ENCODE data around the gene TP53. TPM values are rescaled to one million over a fixed set of nuclear protein-coding genes. Genes with fewer than 3 reads are reported as not detected.
A peak's percentile ranks its signal among the peaks of the same experiment; 100 is the strongest.

The TP53 gene
- total and polyA plus RNA-seq, 9 of the 15 experiments (the other 6 are each of a cell fraction or from before 2014, with no cell fraction given) = 2.8 to 14.0 (median 7.1) TPM

- ChIA-PET CTCF (ENCODE audit: low intra/inter-chr PET ratio) (no interaction called here), POLR2A (interaction anchor here (0.7 to 3.5 kb wide), 5 partner anchors 9 to 60 kb away, joined by 3 to 38 read pairs (median 5); partner anchors contain the start of genes FXR2, TP53 and WRAP53)
- in situ Hi-C loops (cut with MboI) (no loop called here), intact Hi-C loops (cut with micrococcal nuclease) (no loop called here)
- Histone ChIP-seq H3K27ac (ENCODE audit: extremely low read depth, low read depth, low read length) (no peak overlapping the region), H3K9me3 (replicated peaks; ENCODE audit: control insufficient read depth, insufficient read depth, low read depth, low read length) (no peaks in the 10 kb centered on the region), H3K4me2 (ENCODE audit: insufficient read depth, low read length) (peak overlapping the region; percentile 77), H4K20me1 (replicated peaks; ENCODE audit: control insufficient read depth, insufficient read depth, low read length) (no peaks in the 10 kb centered on the region), H3K36me3 (ENCODE audit: control insufficient read depth, insufficient read depth, low read length) (no peaks in the 10 kb centered on the region), H3K79me2 (ENCODE audit: control insufficient read depth, insufficient read depth, low read length) (no peaks in the 10 kb centered on the region), H3K27me3 (ENCODE audit: control insufficient read depth in 2 of 2, insufficient read depth in 2 of 2, low read length in 2 of 2) (no peaks in the 10 kb centered on the region), H2AFZ (ENCODE audit: low read depth, low read length) (no peak overlapping the region), H3K9ac (ENCODE audit: insufficient read depth in 1 of 2, low read depth in 2 of 2, low read length in 2 of 2) (peak overlapping the region in 1 of 2 experiments; percentile 92; a peak in 2 of 4 replicates), H3K4me3 (peak overlapping the region; percentile 51), H3K4me1 (replicated peaks in 1 of 2; ENCODE audit: control insufficient read depth in 2 of 2, insufficient read depth in 2 of 2, low read length in 2 of 2) (peaks cover 0 to 17% of the 10 kb centered on the region in 2 experiments; a peak in 4 of 5 replicates), H3K9me1 (ENCODE audit: control insufficient read depth, insufficient read depth, low read length) (no peaks in the 10 kb centered on the region)
- WGBS (ENCODE audit: insufficient coverage, low coverage, missing lambda C conversion rate) = 0% methylated on average over 3 of the region's 6 CpGs
- FAIRE-seq (no peak), DNase-seq (ENCODE audit: extremely low read depth in 1 of 4, low spot score in 3 of 4) (no peak), ATAC-seq (no peak)
- BruUV-seq (replicated peaks) = no TSS peak
- no peak for TF ChIP-seq ZNF212 (CRISPR knock-in tag; IDR thresholded peaks at IDR 0.05)
- peak; percentile 68 for TF ChIP-seq CBFA2T2 (conservative IDR thresholded peaks at IDR 0.05)
- TF ChIP-seq TEAD4 (IDR thresholded peaks at IDR 0.05; ENCODE audit: low read length) = peak; percentile 76
- no peak for TF ChIP-seq TEAD4 (CRISPR knock-in tag; IDR thresholded peaks at IDR 0.05; ENCODE audit: borderline replicate concordance)
- no peak for TF ChIP-seq GTF2F1 (IDR thresholded peaks at IDR 0.05; ENCODE audit: low read depth, low read length)
- TF ChIP-seq POLR3G (IDR thresholded peaks at IDR 0.05; ENCODE audit: extremely low read depth, insufficient read length, insufficient replicate concordance) = no peak
- peak; percentile 39; the same call in 1 of the 2 replicates for TF ChIP-seq KLF16 (IDR thresholded peaks at IDR 0.05)
- TF ChIP-seq TSHZ1 (CRISPR knock-in tag; IDR thresholded peaks at IDR 0.05) = no peak
- TF ChIP-seq, protein P1, sequence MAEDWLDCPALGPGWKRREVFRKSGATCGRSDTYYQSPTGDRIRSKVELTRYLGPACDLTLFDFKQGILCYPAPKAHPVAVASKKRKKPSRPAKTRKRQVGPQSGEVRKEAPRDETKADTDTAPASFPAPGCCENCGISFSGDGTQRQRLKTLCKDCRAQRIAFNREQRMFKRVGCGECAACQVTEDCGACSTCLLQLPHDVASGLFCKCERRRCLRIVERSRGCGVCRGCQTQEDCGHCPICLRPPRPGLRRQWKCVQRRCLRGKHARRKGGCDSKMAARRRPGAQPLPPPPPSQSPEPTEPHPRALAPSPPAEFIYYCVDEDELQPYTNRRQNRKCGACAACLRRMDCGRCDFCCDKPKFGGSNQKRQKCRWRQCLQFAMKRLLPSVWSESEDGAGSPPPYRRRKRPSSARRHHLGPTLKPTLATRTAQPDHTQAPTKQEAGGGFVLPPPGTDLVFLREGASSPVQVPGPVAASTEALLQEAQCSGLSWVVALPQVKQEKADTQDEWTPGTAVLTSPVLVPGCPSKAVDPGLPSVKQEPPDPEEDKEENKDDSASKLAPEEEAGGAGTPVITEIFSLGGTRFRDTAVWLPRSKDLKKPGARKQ (CRISPR knock-in tag; IDR thresholded peaks at IDR 0.05) = no peak
- no peak for TF ChIP-seq MTA1 (IDR thresholded peaks at IDR 0.05; ENCODE audit: borderline replicate concordance)
- TF ChIP-seq, protein P2, sequence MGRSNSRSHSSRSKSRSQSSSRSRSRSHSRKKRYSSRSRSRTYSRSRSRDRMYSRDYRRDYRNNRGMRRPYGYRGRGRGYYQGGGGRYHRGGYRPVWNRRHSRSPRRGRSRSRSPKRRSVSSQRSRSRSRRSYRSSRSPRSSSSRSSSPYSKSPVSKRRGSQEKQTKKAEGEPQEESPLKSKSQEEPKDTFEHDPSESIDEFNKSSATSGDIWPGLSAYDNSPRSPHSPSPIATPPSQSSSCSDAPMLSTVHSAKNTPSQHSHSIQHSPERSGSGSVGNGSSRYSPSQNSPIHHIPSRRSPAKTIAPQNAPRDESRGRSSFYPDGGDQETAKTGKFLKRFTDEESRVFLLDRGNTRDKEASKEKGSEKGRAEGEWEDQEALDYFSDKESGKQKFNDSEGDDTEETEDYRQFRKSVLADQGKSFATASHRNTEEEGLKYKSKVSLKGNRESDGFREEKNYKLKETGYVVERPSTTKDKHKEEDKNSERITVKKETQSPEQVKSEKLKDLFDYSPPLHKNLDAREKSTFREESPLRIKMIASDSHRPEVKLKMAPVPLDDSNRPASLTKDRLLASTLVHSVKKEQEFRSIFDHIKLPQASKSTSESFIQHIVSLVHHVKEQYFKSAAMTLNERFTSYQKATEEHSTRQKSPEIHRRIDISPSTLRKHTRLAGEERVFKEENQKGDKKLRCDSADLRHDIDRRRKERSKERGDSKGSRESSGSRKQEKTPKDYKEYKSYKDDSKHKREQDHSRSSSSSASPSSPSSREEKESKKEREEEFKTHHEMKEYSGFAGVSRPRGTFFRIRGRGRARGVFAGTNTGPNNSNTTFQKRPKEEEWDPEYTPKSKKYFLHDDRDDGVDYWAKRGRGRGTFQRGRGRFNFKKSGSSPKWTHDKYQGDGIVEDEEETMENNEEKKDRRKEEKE (IDR thresholded peaks at IDR 0.05; ENCODE audit: borderline replicate concordance in 1 of 2, control insufficient read depth in 1 of 2, low read depth in 2 of 2, low read length in 1 of 2) = no peak
- no peak for TF ChIP-seq PTBP1 (IDR thresholded peaks at IDR 0.05; ENCODE audit: low read depth, low read length)
- no peak for TF ChIP-seq SIN3A (IDR thresholded peaks at IDR 0.05; ENCODE audit: borderline replicate concordance in 2 of 2, control insufficient read depth in 1 of 2, low read depth in 2 of 2, low read length in 2 of 2)
- TF ChIP-seq PML (IDR thresholded peaks at IDR 0.05; ENCODE audit: low read length) = 0 out of 2 replicates have a peak, but pooled peaks have one; percentile 26
- peak; percentile 57; the same call in 1 of the 2 replicates for TF ChIP-seq HDAC2 (IDR thresholded peaks at IDR 0.05)
- TF ChIP-seq PHB2 (IDR thresholded peaks at IDR 0.05; ENCODE audit: low read depth) = no peak
Observed at GRCh38 chr17:7626956-7627249, 60.4 kb downstream of the TP53 start.
